Measurements from ENCODE around the gene CLN3. TPM values are rescaled to one million over a fixed set of nuclear protein-coding genes. Genes with fewer than 3 reads are reported as not detected.

Gene CLN3
- total and polyA plus RNA-seq, 2 of the 13 experiments (the other 11 are each of a cell fraction or from before 2014, with no cell fraction given), result 23.4 to 46.8 TPM

DNA sequence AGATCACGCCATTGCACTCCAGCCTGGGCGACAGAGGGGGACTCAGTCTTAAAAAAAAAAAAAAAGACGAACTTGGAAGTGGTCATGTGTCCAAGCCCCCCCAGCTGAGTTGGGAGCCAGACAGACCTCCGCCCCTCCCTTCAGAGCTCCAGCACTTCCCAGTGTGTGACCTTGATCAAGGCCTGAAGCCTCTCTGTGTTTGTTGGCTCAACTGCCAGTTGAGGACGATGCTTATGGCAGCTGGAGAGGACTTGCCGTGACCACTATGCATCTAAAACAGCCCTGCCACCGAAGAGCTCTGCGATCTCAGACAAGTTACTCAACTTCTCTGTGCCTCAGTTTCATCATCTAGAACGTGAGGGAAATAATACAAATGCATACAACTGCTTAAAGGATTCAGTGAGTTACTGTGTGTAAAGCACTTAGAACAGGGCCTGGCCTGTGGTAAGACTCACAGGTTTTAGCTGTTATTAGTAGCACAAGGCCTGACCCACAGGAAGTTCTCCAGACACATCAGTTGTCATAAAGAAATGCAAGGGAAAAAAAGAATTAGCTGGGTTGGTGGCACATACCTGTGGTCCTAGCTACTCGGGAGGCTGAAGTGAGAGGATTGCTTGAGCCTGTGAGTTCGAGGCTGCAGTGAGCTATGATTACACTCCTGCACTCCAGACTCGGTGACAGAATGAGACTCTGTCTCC is 21.8 kb upstream of the CLN3 start (continued):
- TF ChIP-seq ZFP91 (CRISPR knock-in tag; IDR thresholded peaks at IDR 0.05; ENCODE audit: borderline replicate concordance) (no peak; the same call in 1 of the 2 replicates), PATZ1 (CRISPR knock-in tag; IDR thresholded peaks at IDR 0.05) (peak; percentile 71), ZNF775 (CRISPR knock-in tag; IDR thresholded peaks at IDR 0.05; ENCODE audit: borderline replicate concordance) (no peak), SAP130 (CRISPR knock-in tag; IDR thresholded peaks at IDR 0.05; ENCODE audit: low read depth) (peak; percentile 45; the same call in 1 of the 2 replicates), PCBP1 (IDR thresholded peaks at IDR 0.05; ENCODE audit: borderline replicate concordance, low read depth, low read length) (no peak), HOXA5 (CRISPR knock-in tag; IDR thresholded peaks at IDR 0.05) (no peak), LCORL (IDR thresholded peaks at IDR 0.05) (no peak), LCORL (CRISPR knock-in tag; IDR thresholded peaks at IDR 0.05) (0 out of 2 replicates have a peak, but pooled peaks have one; percentile 33)
- TF ChIP-seq, protein P1, sequence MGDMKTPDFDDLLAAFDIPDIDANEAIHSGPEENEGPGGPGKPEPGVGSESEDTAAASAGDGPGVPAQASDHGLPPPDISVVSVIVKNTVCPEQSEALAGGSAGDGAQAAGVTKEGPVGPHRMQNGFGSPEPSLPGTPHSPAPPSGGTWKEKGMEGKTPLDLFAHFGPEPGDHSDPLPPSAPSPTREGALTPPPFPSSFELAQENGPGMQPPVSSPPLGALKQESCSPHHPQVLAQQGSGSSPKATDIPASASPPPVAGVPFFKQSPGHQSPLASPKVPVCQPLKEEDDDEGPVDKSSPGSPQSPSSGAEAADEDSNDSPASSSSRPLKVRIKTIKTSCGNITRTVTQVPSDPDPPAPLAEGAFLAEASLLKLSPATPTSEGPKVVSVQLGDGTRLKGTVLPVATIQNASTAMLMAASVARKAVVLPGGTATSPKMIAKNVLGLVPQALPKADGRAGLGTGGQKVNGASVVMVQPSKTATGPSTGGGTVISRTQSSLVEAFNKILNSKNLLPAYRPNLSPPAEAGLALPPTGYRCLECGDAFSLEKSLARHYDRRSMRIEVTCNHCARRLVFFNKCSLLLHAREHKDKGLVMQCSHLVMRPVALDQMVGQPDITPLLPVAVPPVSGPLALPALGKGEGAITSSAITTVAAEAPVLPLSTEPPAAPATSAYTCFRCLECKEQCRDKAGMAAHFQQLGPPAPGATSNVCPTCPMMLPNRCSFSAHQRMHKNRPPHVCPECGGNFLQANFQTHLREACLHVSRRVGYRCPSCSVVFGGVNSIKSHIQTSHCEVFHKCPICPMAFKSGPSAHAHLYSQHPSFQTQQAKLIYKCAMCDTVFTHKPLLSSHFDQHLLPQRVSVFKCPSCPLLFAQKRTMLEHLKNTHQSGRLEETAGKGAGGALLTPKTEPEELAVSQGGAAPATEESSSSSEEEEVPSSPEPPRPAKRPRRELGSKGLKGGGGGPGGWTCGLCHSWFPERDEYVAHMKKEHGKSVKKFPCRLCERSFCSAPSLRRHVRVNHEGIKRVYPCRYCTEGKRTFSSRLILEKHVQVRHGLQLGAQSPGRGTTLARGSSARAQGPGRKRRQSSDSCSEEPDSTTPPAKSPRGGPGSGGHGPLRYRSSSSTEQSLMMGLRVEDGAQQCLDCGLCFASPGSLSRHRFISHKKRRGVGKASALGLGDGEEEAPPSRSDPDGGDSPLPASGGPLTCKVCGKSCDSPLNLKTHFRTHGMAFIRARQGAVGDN (CRISPR knock-in tag; IDR thresholded peaks at IDR 0.05), result peak; percentile 41; the same call in 1 of the 2 replicates
- TF ChIP-seq, protein P2, sequence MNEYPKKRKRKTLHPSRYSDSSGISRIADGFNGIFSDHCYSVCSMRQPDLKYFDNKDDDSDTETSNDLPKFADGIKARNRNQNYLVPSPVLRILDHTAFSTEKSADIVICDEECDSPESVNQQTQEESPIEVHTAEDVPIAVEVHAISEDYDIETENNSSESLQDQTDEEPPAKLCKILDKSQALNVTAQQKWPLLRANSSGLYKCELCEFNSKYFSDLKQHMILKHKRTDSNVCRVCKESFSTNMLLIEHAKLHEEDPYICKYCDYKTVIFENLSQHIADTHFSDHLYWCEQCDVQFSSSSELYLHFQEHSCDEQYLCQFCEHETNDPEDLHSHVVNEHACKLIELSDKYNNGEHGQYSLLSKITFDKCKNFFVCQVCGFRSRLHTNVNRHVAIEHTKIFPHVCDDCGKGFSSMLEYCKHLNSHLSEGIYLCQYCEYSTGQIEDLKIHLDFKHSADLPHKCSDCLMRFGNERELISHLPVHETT (CRISPR knock-in tag; conservative IDR thresholded peaks at IDR 0.05), result no peak

Measured in HepG2 (cell line).